ENCODE results near the gene CPNE7. TPM values are rescaled to one million over a fixed set of nuclear protein-coding genes. Genes with fewer than 3 reads are reported as not detected.

Gene CPNE7
- total RNA-seq: 1 to 10 TPM; 5.1 to 5.7 TPM

GRCh38 chr16:89575247-89576152, at the start of gene CPNE7:
TSS of gene CPNE7 (plus strand) at chr16:89575758. CDS start at chr16:89575898, 140 bp downstream.
- H3K36me3 Mint-ChIP-seq (ENCODE audit: low read depth): no peaks in the 10 kb centered on the region
- POLR2A ChIA-PET: no interaction called here
- DNase-seq: no peak
- peak within 1 kb of the TSS; percentile 41 for H3K4me3 Mint-ChIP-seq
- no peaks in the 10 kb centered on the region for H3K9me3 Mint-ChIP-seq
- H3K27me3 Mint-ChIP-seq: peaks cover 9% of the 10 kb centered on the region
- CTCF ChIA-PET: interaction anchor here (0.7 to 1.1 kb wide), 4 partner anchors 9 to 365 kb away, joined by 3 to 4 read pairs (median 3); no protein-coding TSS in a partner anchor
- peaks cover 20% of the 10 kb centered on the region for H3K4me1 Mint-ChIP-seq
- H3K27ac Mint-ChIP-seq: no peak within 1 kb of the TSS

GRCh38 chr16:89529097-89529496, 46.5 kb upstream of the CPNE7 start:
- CTCF ChIA-PET: interaction anchor here (1.0 kb wide), 1 partner anchor 12 kb away, joined by 5 read pairs; no protein-coding TSS in a partner anchor

GRCh38 chr16:89530401-89531381, 44.9 kb upstream of the CPNE7 start:
- peaks cover 24% of the 10 kb centered on the region for H3K4me1 Mint-ChIP-seq
- H3K4me3 Mint-ChIP-seq: no peak overlapping the region
- H3K27me3 Mint-ChIP-seq: no peaks in the 10 kb centered on the region
- CTCF ChIA-PET: interaction anchor here (0.6 to 1.2 kb wide), 3 partner anchors 26 to 174 kb away, joined by 3 to 4 read pairs (median 3); no protein-coding TSS in a partner anchor
- POLR2A ChIA-PET: no interaction called here
- no peak overlapping the region for H3K27ac Mint-ChIP-seq
- DNase-seq: no peak
- peaks cover 59% of the 10 kb centered on the region for H3K36me3 Mint-ChIP-seq (ENCODE audit: low read depth)
- H3K9me3 Mint-ChIP-seq: no peaks in the 10 kb centered on the region

More at GRCh38 chr16:89529097-89529496, 46.5 kb upstream of the CPNE7 start:
- peaks cover 53% of the 10 kb centered on the region for H3K36me3 Mint-ChIP-seq (ENCODE audit: low read depth)
- no peaks in the 10 kb centered on the region for H3K9me3 Mint-ChIP-seq
- POLR2A ChIA-PET: no interaction called here
- no peak overlapping the region for H3K27ac Mint-ChIP-seq
- no peaks in the 10 kb centered on the region for H3K27me3 Mint-ChIP-seq
- H3K4me1 Mint-ChIP-seq: peaks cover 9% of the 10 kb centered on the region
- no peak overlapping the region for H3K4me3 Mint-ChIP-seq
- no peak for DNase-seq

GRCh38 chr16:89531821-89532526, 43.6 kb upstream of the CPNE7 start:
- Mint-ChIP-seq H3K27me3 (no peaks in the 10 kb centered on the region), H3K27ac (no peak overlapping the region), H3K9me3 (no peaks in the 10 kb centered on the region), H3K4me1 (peaks cover 24% of the 10 kb centered on the region), H3K36me3 (ENCODE audit: low read depth) (peaks cover 50% of the 10 kb centered on the region), H3K4me3 (no peak overlapping the region)
- POLR2A ChIA-PET: no interaction called here
- CTCF ChIA-PET: no interaction called here
- DNase-seq: no peak

- H3K36me3 Mint-ChIP-seq (ENCODE audit: low read depth): peaks cover 41% of the 10 kb centered on the region
- ChIA-PET POLR2A (interaction anchor here (0.7 to 0.9 kb wide), 2 partner anchors 18 to 152 kb away, joined by 3 to 4 read pairs; no protein-coding TSS in a partner anchor), CTCF (interaction anchor here (0.7 to 1.5 kb wide), 2 partner anchors 17 to 23 kb away, joined by 4 to 7 read pairs; no protein-coding TSS in a partner anchor)
- DNase-seq: peak; percentile 71
- H3K9me3 Mint-ChIP-seq: no peaks in the 10 kb centered on the region
- peaks cover 24% of the 10 kb centered on the region for H3K4me1 Mint-ChIP-seq
- H3K27ac Mint-ChIP-seq: peak overlapping the region; percentile 89
- H3K27me3 Mint-ChIP-seq: no peaks in the 10 kb centered on the region
- H3K4me3 Mint-ChIP-seq: peak overlapping the region; percentile 26
These were observed 41.3 kb upstream of the CPNE7 start for GRCh38 chr16:89534252-89534756.

GRCh38 chr16:89536371-89536770, 39.2 kb upstream of the CPNE7 start:
- H3K36me3 Mint-ChIP-seq (ENCODE audit: low read depth): peaks cover 40% of the 10 kb centered on the region
- H3K27me3 Mint-ChIP-seq: no peaks in the 10 kb centered on the region
- peaks cover 24% of the 10 kb centered on the region for H3K4me1 Mint-ChIP-seq
- CTCF ChIA-PET: no interaction called here
- DNase-seq: no peak
- POLR2A ChIA-PET: no interaction called here
- H3K9me3 Mint-ChIP-seq: no peaks in the 10 kb centered on the region
- H3K4me3 Mint-ChIP-seq: no peak overlapping the region
- peak overlapping the region; percentile 25 for H3K27ac Mint-ChIP-seq

- H3K36me3 Mint-ChIP-seq (ENCODE audit: low read depth): peaks cover 36% of the 10 kb centered on the region
- CTCF ChIA-PET: interaction anchor here (1.1 kb wide), 1 partner anchor 21 kb away, joined by 5 read pairs; no protein-coding TSS in a partner anchor
- no peak overlapping the region for H3K4me3 Mint-ChIP-seq
- H3K27me3 Mint-ChIP-seq: no peaks in the 10 kb centered on the region
- DNase-seq: no peak
- POLR2A ChIA-PET: no interaction called here
- peak overlapping the region; percentile 38 for H3K27ac Mint-ChIP-seq
- H3K9me3 Mint-ChIP-seq: no peaks in the 10 kb centered on the region
- H3K4me1 Mint-ChIP-seq: peaks cover 24% of the 10 kb centered on the region
These were observed 38.5 kb upstream of the CPNE7 start for GRCh38 chr16:89536886-89537548.

GRCh38 chr16:89537549-89537925, 38.0 kb upstream of the CPNE7 start:
- DNase-seq: no peak
- Mint-ChIP-seq H3K27ac (no peak overlapping the region), H3K4me3 (no peak overlapping the region), H3K36me3 (ENCODE audit: low read depth) (peaks cover 32% of the 10 kb centered on the region), H3K9me3 (no peaks in the 10 kb centered on the region), H3K27me3 (no peaks in the 10 kb centered on the region), H3K4me1 (peaks cover 24% of the 10 kb centered on the region)
- CTCF ChIA-PET: interaction anchor here (1.1 to 1.3 kb wide), 2 partner anchors 12 to 20 kb away, joined by 5 to 6 read pairs; no protein-coding TSS in a partner anchor
- POLR2A ChIA-PET: no interaction called here

GRCh38 chr16:89538286-89538685, 37.3 kb upstream of the CPNE7 start:
- H3K4me1 Mint-ChIP-seq: peaks cover 23% of the 10 kb centered on the region
- no peak overlapping the region for H3K4me3 Mint-ChIP-seq
- H3K36me3 Mint-ChIP-seq (ENCODE audit: low read depth): peaks cover 31% of the 10 kb centered on the region
- ChIA-PET POLR2A (no interaction called here), CTCF (interaction anchor here (0.7 to 1.3 kb wide), 3 partner anchors 12 to 87 kb away, joined by 3 to 6 read pairs (median 5); no protein-coding TSS in a partner anchor)
- no peaks in the 10 kb centered on the region for H3K27me3 Mint-ChIP-seq
- no peak for DNase-seq
- H3K27ac Mint-ChIP-seq: no peak overlapping the region
- H3K9me3 Mint-ChIP-seq: no peaks in the 10 kb centered on the region

- ChIA-PET POLR2A (no interaction called here), CTCF (interaction anchor here (1.1 kb wide), 1 partner anchor 12 kb away, joined by 5 read pairs; no protein-coding TSS in a partner anchor)
- Mint-ChIP-seq H3K4me1 (no peaks in the 10 kb centered on the region), H3K27me3 (no peaks in the 10 kb centered on the region), H3K27ac (no peak overlapping the region), H3K9me3 (no peaks in the 10 kb centered on the region), H3K4me3 (no peak overlapping the region), H3K36me3 (ENCODE audit: low read depth) (peaks cover 10% of the 10 kb centered on the region)
- no peak for DNase-seq
These were observed 35.0 kb upstream of the CPNE7 start for GRCh38 chr16:89540557-89540956.

- Mint-ChIP-seq H3K36me3 (ENCODE audit: low read depth) (peaks cover 9% of the 10 kb centered on the region), H3K27me3 (no peaks in the 10 kb centered on the region), H3K4me1 (no peaks in the 10 kb centered on the region), H3K27ac (no peak overlapping the region), H3K9me3 (no peaks in the 10 kb centered on the region), H3K4me3 (no peak overlapping the region)
- no peak for DNase-seq
- ChIA-PET POLR2A (no interaction called here), CTCF (interaction anchor here (1.1 kb wide), 1 partner anchor 13 kb away, joined by 5 read pairs; no protein-coding TSS in a partner anchor)
These were observed 33.8 kb upstream of the CPNE7 start for GRCh38 chr16:89541792-89542191.

All from activated CD4-positive, alpha-beta T cell treated with anti-CD3 and anti-CD28 coated beads, Interleukin-2, amount 10 ng/mL, durations not matched to agents 7 days and 5 days (primary cell).